HepG2 (cell line): ENCODE data around the gene TLK2. TPM values are rescaled to one million over a fixed set of nuclear protein-coding genes. Genes with fewer than 3 reads are reported as not detected.

Experiments used
- MED13 ChIP-seq: sonication (generic); formaldehyde crosslinking; IDR thresholded peaks from 2 replicates; pipeline ENCODE4 v1.5.0; 2020; ENCODE audit warnings: missing genetic modification reagents
- RBM22 ChIP-seq: fragments of 200-400 bp; formaldehyde crosslinking; optimal IDR thresholded peaks from 2 replicates; pipeline ENCODE3; 2017; ENCODE audit warnings: mild to moderate bottlenecking, low read length, moderate library complexity
- SAP130 ChIP-seq: IDR thresholded peaks from 2 replicates; pipeline ENCODE4 v1.6.1; 2016; ENCODE audit warnings: low read depth
- SRSF4 ChIP-seq: fragments of 200-400 bp; formaldehyde crosslinking; IDR thresholded peaks from one replicate; pipeline ENCODE4 v1.6.1; 2018; ENCODE audit warnings: mild to moderate bottlenecking, low read depth, low read length, moderate library complexity; ENCODE audit not compliant: poor library complexity, severe bottlenecking
- ZBTB7A ChIP-seq: sonication (generic); formaldehyde crosslinking; IDR thresholded peaks from 2 replicates; pipeline ENCODE4 v1.8.0; 2022; ENCODE audit warnings: mild to moderate bottlenecking, missing genetic modification reagents
- ZNF446 ChIP-seq: sonication (generic); formaldehyde crosslinking; IDR thresholded peaks from 2 replicates; pipeline ENCODE4 v1.5.0; 2020; ENCODE audit warnings: mild to moderate bottlenecking, missing genetic modification reagents
- polyA plus RNA-seq, 8 experiments: library from polyadenylated mRNA; depleted of rRNA in 3 of 8; stranded (reverse) in 7 of 8; unstranded in 1 of 8; fragments of >200 nt; fragmentation: Illumina TruSeq in 4 of 8; extraction: Trizol in 4 of 8; gene quantifications; 2 replicates each; pipeline versions ENCODE4 v1.2.1 to v1.2.3, GENCODE V29; 2011 to 2016; ENCODE audit warnings: low read depth in 4 of 8, missing spikeins in 1 of 8, mixed read lengths in 1 of 8; ENCODE audit not compliant: insufficient read depth in 1 of 8
- total RNA-seq, 5 experiments: library from RNA; depleted of rRNA; stranded (reverse); fragments of >200 nt; fragmentation: Illumina TruSeq; extraction: Trizol; gene quantifications; 2 replicates each; pipeline ENCODE4 v1.2.3, GENCODE V29; 2016; ENCODE audit warnings: low read depth in 1 of 5
- TF ChIP-seq, protein P1 (sequence below): IDR thresholded peaks from 2 replicates; pipeline ENCODE4 v1.6.1; 2016; ENCODE audit warnings: missing compliant biosample characterization, missing genetic modification reagents, borderline replicate concordance
- TF ChIP-seq, protein P2 (sequence below): sonication (generic); formaldehyde crosslinking; IDR thresholded peaks from 2 replicates; pipeline ENCODE4 v1.8.0; 2022; ENCODE audit warnings: mild to moderate bottlenecking, missing genetic modification reagents, moderate library complexity
- TF ChIP-seq, protein P3 (sequence below): sonication (generic); formaldehyde crosslinking; IDR thresholded peaks from 2 replicates; pipeline ENCODE4 v1.5.0; 2020; ENCODE audit warnings: mild to moderate bottlenecking, missing genetic modification reagents
- TF ChIP-seq, protein P4 (sequence below): sonication (generic); formaldehyde crosslinking; IDR thresholded peaks from 2 replicates; pipeline ENCODE4 v1.9.0; 2022; ENCODE audit warnings: missing genetic modification reagents, mild to moderate bottlenecking, borderline replicate concordance
- TF ChIP-seq, protein P5 (sequence below): sonication (generic); formaldehyde crosslinking; IDR thresholded peaks from one replicate; pipeline ENCODE4 v1.5.1; 2020; ENCODE audit warnings: mild to moderate bottlenecking, missing genetic modification reagents; ENCODE audit errors: not compliant biosample characterization

TLK2 gene
- total and polyA plus RNA-seq, 2 of the 13 experiments (the other 11 are each of a cell fraction or from before 2014, with no cell fraction given) = 58.7 to 60.8 TPM

DNA sequence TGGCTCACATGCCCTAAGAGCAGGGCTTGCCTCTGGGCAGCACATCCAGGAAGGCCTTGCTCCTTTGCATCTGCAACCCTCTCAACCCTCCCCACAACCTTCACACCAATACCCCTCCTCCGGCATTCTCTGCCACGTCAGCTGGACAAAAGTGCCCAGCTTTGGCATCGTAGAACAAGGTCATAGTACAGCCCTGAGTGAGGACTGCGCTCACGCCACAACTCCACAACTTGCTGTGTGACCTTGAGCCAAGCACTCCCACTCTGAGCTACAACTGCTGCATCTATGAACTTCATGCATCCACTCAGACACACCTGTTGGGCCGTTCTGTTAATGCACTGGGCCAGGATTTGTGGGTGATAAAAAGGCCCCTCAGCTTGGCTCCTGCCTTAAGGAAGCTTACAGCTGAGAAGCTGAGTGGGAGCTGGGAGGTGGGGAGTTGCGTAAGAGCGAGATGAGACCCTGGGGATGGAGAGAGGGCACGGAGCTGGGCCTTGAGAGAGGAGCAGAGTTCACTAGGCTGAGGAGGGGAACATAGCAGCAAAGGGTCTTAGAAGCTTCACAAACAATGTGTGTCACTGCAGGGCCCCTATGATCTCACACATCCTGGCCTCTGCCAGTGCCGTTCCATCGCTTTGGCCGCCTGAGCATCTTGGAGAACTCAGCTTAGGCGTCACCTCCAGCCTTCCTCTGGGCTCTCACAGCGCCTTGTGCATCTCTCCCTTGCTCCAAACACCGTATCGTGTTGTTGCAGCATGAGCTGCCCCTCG is 140.2 kb downstream of the TLK2 start (continued):
- TF ChIP-seq ZBTB7A (CRISPR knock-in tag) (no peak), MED13 (CRISPR knock-in tag) (no peak), SRSF4 (no peak), SAP130 (CRISPR knock-in tag) (no peak), ZNF446 (CRISPR knock-in tag) (peak; percentile 60; the same call in 1 of the 2 replicates), RBM22 (peak; percentile 58)
- TF ChIP-seq, protein P1, sequence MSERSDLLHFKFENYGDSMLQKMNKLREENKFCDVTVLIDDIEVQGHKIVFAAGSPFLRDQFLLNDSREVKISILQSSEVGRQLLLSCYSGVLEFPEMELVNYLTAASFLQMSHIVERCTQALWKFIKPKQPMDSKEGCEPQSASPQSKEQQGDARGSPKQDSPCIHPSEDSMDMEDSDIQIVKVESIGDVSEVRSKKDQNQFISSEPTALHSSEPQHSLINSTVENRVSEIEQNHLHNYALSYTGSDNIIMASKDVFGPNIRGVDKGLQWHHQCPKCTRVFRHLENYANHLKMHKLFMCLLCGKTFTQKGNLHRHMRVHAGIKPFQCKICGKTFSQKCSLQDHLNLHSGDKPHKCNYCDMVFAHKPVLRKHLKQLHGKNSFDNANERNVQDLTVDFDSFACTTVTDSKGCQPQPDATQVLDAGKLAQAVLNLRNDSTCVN (CRISPR knock-in tag) = no peak
- TF ChIP-seq, protein P2, sequence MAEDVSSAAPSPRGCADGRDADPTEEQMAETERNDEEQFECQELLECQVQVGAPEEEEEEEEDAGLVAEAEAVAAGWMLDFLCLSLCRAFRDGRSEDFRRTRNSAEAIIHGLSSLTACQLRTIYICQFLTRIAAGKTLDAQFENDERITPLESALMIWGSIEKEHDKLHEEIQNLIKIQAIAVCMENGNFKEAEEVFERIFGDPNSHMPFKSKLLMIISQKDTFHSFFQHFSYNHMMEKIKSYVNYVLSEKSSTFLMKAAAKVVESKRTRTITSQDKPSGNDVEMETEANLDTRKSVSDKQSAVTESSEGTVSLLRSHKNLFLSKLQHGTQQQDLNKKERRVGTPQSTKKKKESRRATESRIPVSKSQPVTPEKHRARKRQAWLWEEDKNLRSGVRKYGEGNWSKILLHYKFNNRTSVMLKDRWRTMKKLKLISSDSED (CRISPR knock-in tag) = 0 out of 2 replicates have a peak, but pooled peaks have one; percentile 30
- TF ChIP-seq, protein P3, sequence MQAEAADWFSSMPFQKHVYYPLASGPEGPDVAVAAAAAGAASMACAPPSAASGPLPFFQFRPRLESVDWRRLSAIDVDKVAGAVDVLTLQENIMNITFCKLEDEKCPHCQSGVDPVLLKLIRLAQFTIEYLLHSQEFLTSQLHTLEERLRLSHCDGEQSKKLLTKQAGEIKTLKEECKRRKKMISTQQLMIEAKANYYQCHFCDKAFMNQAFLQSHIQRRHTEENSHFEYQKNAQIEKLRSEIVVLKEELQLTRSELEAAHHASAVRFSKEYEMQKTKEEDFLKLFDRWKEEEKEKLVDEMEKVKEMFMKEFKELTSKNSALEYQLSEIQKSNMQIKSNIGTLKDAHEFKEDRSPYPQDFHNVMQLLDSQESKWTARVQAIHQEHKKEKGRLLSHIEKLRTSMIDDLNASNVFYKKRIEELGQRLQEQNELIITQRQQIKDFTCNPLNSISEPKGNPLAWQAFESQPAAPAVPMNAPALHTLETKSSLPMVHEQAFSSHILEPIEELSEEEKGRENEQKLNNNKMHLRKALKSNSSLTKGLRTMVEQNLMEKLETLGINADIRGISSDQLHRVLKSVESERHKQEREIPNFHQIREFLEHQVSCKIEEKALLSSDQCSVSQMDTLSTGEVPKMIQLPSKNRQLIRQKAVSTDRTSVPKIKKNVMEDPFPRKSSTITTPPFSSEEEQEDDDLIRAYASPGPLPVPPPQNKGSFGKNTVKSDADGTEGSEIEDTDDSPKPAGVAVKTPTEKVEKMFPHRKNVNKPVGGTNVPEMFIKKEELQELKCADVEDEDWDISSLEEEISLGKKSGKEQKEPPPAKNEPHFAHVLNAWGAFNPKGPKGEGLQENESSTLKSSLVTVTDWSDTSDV (CRISPR knock-in tag) = 0 out of 2 replicates have a peak, but pooled peaks have one; percentile 37
- TF ChIP-seq, protein P4, sequence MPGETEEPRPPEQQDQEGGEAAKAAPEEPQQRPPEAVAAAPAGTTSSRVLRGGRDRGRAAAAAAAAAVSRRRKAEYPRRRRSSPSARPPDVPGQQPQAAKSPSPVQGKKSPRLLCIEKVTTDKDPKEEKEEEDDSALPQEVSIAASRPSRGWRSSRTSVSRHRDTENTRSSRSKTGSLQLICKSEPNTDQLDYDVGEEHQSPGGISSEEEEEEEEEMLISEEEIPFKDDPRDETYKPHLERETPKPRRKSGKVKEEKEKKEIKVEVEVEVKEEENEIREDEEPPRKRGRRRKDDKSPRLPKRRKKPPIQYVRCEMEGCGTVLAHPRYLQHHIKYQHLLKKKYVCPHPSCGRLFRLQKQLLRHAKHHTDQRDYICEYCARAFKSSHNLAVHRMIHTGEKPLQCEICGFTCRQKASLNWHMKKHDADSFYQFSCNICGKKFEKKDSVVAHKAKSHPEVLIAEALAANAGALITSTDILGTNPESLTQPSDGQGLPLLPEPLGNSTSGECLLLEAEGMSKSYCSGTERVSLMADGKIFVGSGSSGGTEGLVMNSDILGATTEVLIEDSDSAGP (CRISPR knock-in tag) = no peak
- TF ChIP-seq, protein P5, sequence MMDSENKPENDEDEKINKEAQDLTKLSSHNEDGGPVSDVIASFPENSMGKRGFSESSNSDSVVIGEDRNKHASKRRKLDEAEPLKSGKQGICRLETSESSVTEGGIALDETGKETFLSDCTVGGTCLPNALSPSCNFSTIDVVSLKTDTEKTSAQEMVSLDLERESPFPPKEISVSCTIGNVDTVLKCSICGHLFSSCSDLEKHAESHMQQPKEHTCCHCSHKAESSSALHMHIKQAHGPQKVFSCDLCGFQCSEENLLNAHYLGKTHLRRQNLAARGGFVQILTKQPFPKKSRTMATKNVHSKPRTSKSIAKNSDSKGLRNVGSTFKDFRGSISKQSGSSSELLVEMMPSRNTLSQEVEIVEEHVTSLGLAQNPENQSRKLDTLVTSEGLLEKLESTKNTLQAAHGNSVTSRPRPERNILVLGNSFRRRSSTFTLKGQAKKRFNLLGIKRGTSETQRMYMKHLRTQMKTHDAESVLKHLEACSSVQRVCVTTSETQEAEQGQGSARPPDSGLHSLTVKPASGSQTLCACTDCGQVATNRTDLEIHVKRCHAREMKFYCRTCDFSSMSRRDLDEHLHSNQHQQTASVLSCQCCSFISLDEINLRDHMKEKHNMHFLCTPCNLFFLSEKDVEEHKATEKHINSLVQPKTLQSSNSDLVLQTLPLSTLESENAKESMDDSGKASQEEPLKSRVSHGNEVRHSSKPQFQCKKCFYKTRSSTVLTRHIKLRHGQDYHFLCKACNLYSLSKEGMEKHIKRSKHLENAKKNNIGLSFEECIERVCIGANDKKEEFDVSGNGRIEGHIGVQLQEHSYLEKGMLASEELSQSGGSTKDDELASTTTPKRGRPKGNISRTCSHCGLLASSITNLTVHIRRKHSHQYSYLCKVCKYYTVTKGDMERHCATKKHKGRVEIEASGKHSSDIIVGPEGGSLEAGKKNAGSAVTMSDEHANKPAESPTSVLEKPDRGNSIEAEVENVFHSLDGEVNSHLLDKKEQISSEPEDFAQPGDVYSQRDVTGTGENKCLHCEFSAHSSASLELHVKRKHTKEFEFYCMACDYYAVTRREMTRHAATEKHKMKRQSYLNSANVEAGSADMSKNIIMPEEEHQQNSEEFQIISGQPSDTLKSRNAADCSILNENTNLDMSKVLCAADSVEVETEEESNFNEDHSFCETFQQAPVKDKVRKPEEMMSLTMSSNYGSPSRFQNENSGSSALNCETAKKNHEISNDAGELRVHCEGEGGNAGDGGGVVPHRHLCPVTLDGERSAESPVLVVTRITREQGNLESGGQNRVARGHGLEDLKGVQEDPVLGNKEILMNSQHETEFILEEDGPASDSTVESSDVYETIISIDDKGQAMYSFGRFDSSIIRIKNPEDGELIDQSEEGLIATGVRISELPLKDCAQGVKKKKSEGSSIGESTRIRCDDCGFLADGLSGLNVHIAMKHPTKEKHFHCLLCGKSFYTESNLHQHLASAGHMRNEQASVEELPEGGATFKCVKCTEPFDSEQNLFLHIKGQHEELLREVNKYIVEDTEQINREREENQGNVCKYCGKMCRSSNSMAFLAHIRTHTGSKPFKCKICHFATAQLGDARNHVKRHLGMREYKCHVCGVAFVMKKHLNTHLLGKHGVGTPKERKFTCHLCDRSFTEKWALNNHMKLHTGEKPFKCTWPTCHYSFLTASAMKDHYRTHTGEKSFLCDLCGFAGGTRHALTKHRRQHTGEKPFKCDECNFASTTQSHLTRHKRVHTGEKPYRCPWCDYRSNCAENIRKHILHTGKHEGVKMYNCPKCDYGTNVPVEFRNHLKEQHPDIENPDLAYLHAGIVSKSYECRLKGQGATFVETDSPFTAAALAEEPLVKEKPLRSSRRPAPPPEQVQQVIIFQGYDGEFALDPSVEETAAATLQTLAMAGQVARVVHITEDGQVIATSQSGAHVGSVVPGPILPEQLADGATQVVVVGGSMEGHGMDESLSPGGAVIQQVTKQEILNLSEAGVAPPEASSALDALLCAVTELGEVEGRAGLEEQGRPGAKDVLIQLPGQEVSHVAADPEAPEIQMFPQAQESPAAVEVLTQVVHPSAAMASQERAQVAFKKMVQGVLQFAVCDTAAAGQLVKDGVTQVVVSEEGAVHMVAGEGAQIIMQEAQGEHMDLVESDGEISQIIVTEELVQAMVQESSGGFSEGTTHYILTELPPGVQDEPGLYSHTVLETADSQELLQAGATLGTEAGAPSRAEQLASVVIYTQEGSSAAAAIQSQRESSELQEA (CRISPR knock-in tag) = no peak
